ENCODE results near the gene ZNF649.

DNA sequence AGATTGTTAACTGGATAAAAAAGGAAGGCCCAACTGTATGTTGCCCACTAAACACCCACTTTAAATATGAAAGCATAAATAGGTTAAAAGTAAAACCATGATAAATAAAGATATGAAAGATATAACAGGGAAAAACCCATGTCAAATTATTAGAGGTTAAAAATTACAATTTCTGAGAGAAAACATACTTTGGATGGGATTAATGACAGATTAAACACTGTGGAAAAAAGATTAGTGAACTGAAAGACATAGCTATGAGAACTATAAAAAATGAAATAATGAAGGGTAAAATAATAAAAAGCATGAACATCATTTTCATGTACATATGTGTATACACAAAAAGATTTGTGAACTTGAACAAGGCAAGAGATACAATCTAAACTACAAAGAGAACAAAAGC is 14.9 kb downstream of the ZNF649 start:
- no peak for TF ChIP-seq CTCF (IDR thresholded peaks at IDR 0.05; ENCODE audit: poor library complexity, severe bottlenecking)
- TF ChIP-seq MXI1 (conservative IDR thresholded peaks at IDR 0.05; ENCODE audit: poor library complexity, severe bottlenecking) = no peak
- TF ChIP-seq POLR2AphosphoS5 (IDR thresholded peaks at IDR 0.05) = no peak
- TF ChIP-seq REST (IDR thresholded peaks at IDR 0.05; ENCODE audit: borderline replicate concordance) = no peak
- TF ChIP-seq RAD21 (conservative IDR thresholded peaks at IDR 0.05) = no peak

Data from neural cell (in vitro differentiated cells).